SU-DHL-6 (cell line): Measurements from ENCODE around the gene TMOD1.
"Not testable (repeated sequence)": the region's sequence is repeated elsewhere in the genome, so short reads cannot be mapped to it uniquely, and the experiment has no call there.

Experiments
- H2AFZ ChIP-seq: fragments of 200-600 bp; sonication (generic); 2 replicates; pipeline ENCODE4 v1.6.1; 2014; ENCODE audit warnings: low read depth, mild to moderate bottlenecking, moderate library complexity, mixed read lengths, antibody characterized with exemption, low read length; ENCODE audit not compliant: severe bottlenecking
- H3F3A ChIP-seq: fragments of 200-600 bp; shearing (Covaris generic); 2 replicates; pipeline ENCODE4 v1.6.0; 2016; ENCODE audit warnings: antibody characterized with exemption, mild to moderate bottlenecking; ENCODE audit not compliant: insufficient read depth
- H3K27ac ChIP-seq: fragments of 200-600 bp; sonication (generic); 2 replicates; pipeline ENCODE4 v1.5.1; 2016; ENCODE audit warnings: low read depth, mild to moderate bottlenecking, low read length, moderate library complexity, mixed read lengths
- H3K27me3 ChIP-seq: fragments of 200-600 bp; sonication (generic), shearing (Covaris generic); 2 replicates; pipeline ENCODE4 v1.6.0; 2014; ENCODE audit warnings: mild to moderate bottlenecking, low read length
- H3K36me3 ChIP-seq: fragments of 200-600 bp; sonication (generic); 2 replicates; pipeline ENCODE4 v1.6.1; 2014; ENCODE audit warnings: mild to moderate bottlenecking, low read length, mixed read lengths
- H3K4me2 ChIP-seq: fragments of 300-600, 200-600 bp; shearing (Covaris generic), sonication (generic); 2 replicates; pipeline ENCODE4 v1.6.0; 2014; ENCODE audit warnings: low read length, low read depth, mild to moderate bottlenecking; ENCODE audit not compliant: poor library complexity, severe bottlenecking
- H3K4me3 ChIP-seq: fragments of 200-600 bp; sonication (generic); 2 replicates; pipeline ENCODE4 v1.5.1; 2014; ENCODE audit warnings: antibody characterized with exemption, low read length, mild to moderate bottlenecking, mixed read lengths; ENCODE audit not compliant: insufficient read depth, poor library complexity, severe bottlenecking
- H3K79me2 ChIP-seq: fragments of 200-600 bp; sonication (generic); 2 replicates; pipeline ENCODE4 v1.6.1; 2014; ENCODE audit warnings: mild to moderate bottlenecking, low read length, moderate library complexity; ENCODE audit not compliant: insufficient read depth
- H3K9ac ChIP-seq: fragments of 200-600 bp; sonication (generic); 2 replicates; pipeline ENCODE4 v1.7.0; 2014; ENCODE audit warnings: mild to moderate bottlenecking, low read length
- H3K9me2 ChIP-seq: fragments of 200-600 bp; sonication (generic); replicated peaks from 2 replicates; pipeline ENCODE4 v1.6.1; 2014; ENCODE audit warnings: low read length; ENCODE audit not compliant: insufficient read depth
- H3K9me3 ChIP-seq: fragments of 200-600 bp; sonication (generic); 2 replicates; pipeline ENCODE4 v1.6.1; 2014; ENCODE audit warnings: low read length, mixed read lengths; ENCODE audit not compliant: insufficient read depth
- H4K20me1 ChIP-seq: fragments of 200-600 bp; sonication (generic); 2 replicates; pipeline ENCODE4 v1.6.1; 2014; ENCODE audit warnings: low read depth, mild to moderate bottlenecking, antibody characterized with exemption, low read length, moderate library complexity, mixed read lengths
- CTCF ChIP-seq: fragments of 200-600 bp; sonication (generic); IDR thresholded peaks from one replicate; pipeline ENCODE4 v1.5.1; 2017; ENCODE audit warnings: antibody characterized with exemption, mild to moderate bottlenecking, low read length, moderate library complexity; ENCODE audit not compliant: insufficient read depth, poor library complexity, severe bottlenecking
- EZH2phosphoT487 ChIP-seq: fragments of 200-600 bp; sonication (generic), shearing (Covaris generic); conservative IDR thresholded peaks from 2 replicates; pipeline ENCODE4 v1.6.1; 2018; ENCODE audit warnings: mild to moderate bottlenecking, antibody characterized with exemption, low read length, moderate library complexity, mixed read lengths

Gene TMOD1

GRCh38 chr9:97575673-97576200, 74.3 kb downstream of the TMOD1 start:
- H3K36me3 ChIP-seq: no peaks in the 10 kb centered on the region
- TF ChIP-seq CTCF (no peak), EZH2phosphoT487 (no peak)
- H3F3A ChIP-seq: no peaks in the 10 kb centered on the region
- H3K79me2 ChIP-seq: no peaks in the 10 kb centered on the region
- H4K20me1 ChIP-seq: no peaks in the 10 kb centered on the region
- no peak overlapping the region for H3K27ac ChIP-seq
- no peak overlapping the region for H2AFZ ChIP-seq
- H3K27me3 ChIP-seq: no peaks in the 10 kb centered on the region
- H3K4me3 ChIP-seq: no peak overlapping the region
- H3K4me2 ChIP-seq: no peak overlapping the region
- no peaks in the 10 kb centered on the region for H3K9me3 ChIP-seq
- H3K9me2 ChIP-seq: no peaks in the 10 kb centered on the region
- H3K9ac ChIP-seq: no peak overlapping the region

- no peaks in the 10 kb centered on the region for H3K9me2 ChIP-seq
- H3F3A ChIP-seq: no peaks in the 10 kb centered on the region
- no peaks in the 10 kb centered on the region for H3K27me3 ChIP-seq
- H3K36me3 ChIP-seq: no peaks in the 10 kb centered on the region
- no peaks in the 10 kb centered on the region for H4K20me1 ChIP-seq
- H3K27ac ChIP-seq: no peak overlapping the region
- H2AFZ ChIP-seq: no peak overlapping the region
- TF ChIP-seq CTCF (no peak), EZH2phosphoT487 (no peak)
- H3K79me2 ChIP-seq: no peaks in the 10 kb centered on the region
- H3K9ac ChIP-seq: no peak overlapping the region
- H3K4me2 ChIP-seq: no peak overlapping the region
- no peak overlapping the region for H3K4me3 ChIP-seq
- no peaks in the 10 kb centered on the region for H3K9me3 ChIP-seq
Measured at GRCh38 chr9:97577051-97577450, 75.6 kb downstream of the TMOD1 start.

- Histone ChIP-seq H3K4me3 (no peak overlapping the region), H4K20me1 (no peaks in the 10 kb centered on the region), H3K9me2 (no peaks in the 10 kb centered on the region), H2AFZ (no peak overlapping the region), H3K36me3 (no peaks in the 10 kb centered on the region), H3K9ac (no peak overlapping the region), H3K79me2 (no peaks in the 10 kb centered on the region), H3K27ac (no peak overlapping the region), H3K27me3 (no peaks in the 10 kb centered on the region), H3F3A (no peaks in the 10 kb centered on the region), H3K9me3 (no peaks in the 10 kb centered on the region), H3K4me2 (no peak overlapping the region)
- TF ChIP-seq CTCF: no peak
- TF ChIP-seq EZH2phosphoT487: no peak
Measured at GRCh38 chr9:97578846-97579245, 77.4 kb downstream of the TMOD1 start.

- H3K4me2 ChIP-seq: no peak overlapping the region
- H3K4me3 ChIP-seq: no peak overlapping the region
- H2AFZ ChIP-seq: no peak overlapping the region
- no peak overlapping the region for H3K9ac ChIP-seq
- no peaks in the 10 kb centered on the region for H3F3A ChIP-seq
- H3K36me3 ChIP-seq: no peaks in the 10 kb centered on the region
- H3K27me3 ChIP-seq: no peaks in the 10 kb centered on the region
- no peak overlapping the region for H3K27ac ChIP-seq
- TF ChIP-seq EZH2phosphoT487: no peak
- no peak for TF ChIP-seq CTCF
- H3K79me2 ChIP-seq: no peaks in the 10 kb centered on the region
- no peaks in the 10 kb centered on the region for H3K9me2 ChIP-seq
- no peaks in the 10 kb centered on the region for H3K9me3 ChIP-seq
- no peaks in the 10 kb centered on the region for H4K20me1 ChIP-seq
Measured at GRCh38 chr9:97579914-97580313, 78.4 kb downstream of the TMOD1 start.

- not testable (repeated sequence) for H3K9me3 ChIP-seq, H3K4me2 ChIP-seq, H3K9me2 ChIP-seq, H3K4me3 ChIP-seq, H3K36me3 ChIP-seq, H3K27me3 ChIP-seq, H3F3A ChIP-seq, H3K79me2 ChIP-seq, H3K27ac ChIP-seq, H3K9ac ChIP-seq, H4K20me1 ChIP-seq, H2AFZ ChIP-seq
Measured at GRCh38 chr9:97581590-97581989, 80.1 kb downstream of the TMOD1 start.
